ENCODE data around the gene COP1.

COP1 gene

GRCh38 chr1:175895966-175896365 is 311.1 kb downstream of the COP1 start:
- DNase-seq (ENCODE audit: extremely low read depth, insufficient read length) = no peak
- no peaks in the 10 kb centered on the region for H3K27me3 ChIP-seq (replicated peaks; ENCODE audit: control insufficient read depth, insufficient read depth, low read length)
- TF ChIP-seq CTCF (IDR thresholded peaks at IDR 0.05; ENCODE audit: insufficient read depth, low read length, poor library complexity, severe bottlenecking) = no peak
- H3K36me3 ChIP-seq (ENCODE audit: control insufficient read depth, insufficient read depth, low read length) = no peaks in the 10 kb centered on the region
- H3K4me3 ChIP-seq (replicated peaks; ENCODE audit: low read depth, low read length) = no peak overlapping the region

All from GM06990 (cell line).